Measurements from ENCODE around the gene HSD17B10.

Gene HSD17B10

GRCh38 chrX:53445977-53446376 lies 11.8 kb upstream of the HSD17B10 start:
- Histone ChIP-seq H3K27ac (ENCODE audit: low read depth, low read length) (no peak overlapping the region), H3K4me3 (ENCODE audit: insufficient read depth, low read length, poor library complexity, severe bottlenecking) (no peak overlapping the region)

GRCh38 chrX:53442322-53442631 lies 8.1 kb upstream of the HSD17B10 start:
- peak overlapping the region; percentile 15; the same call in 1 of the 2 replicates for H3K27ac ChIP-seq (ENCODE audit: low read depth, low read length)
- no peaks in the 10 kb centered on the region for H3K27me3 ChIP-seq (ENCODE audit: low read length)
- H2AFZ ChIP-seq (ENCODE audit: low read depth, low read length, severe bottlenecking) = peak overlapping the region; percentile 78

More at GRCh38 chrX:53445977-53446376, 11.8 kb upstream of the HSD17B10 start:
- Histone ChIP-seq H2AFZ (ENCODE audit: low read depth, low read length, severe bottlenecking) (no peak overlapping the region), H3K27me3 (ENCODE audit: low read length) (no peaks in the 10 kb centered on the region), H3F3A (ENCODE audit: insufficient read depth) (no peaks in the 10 kb centered on the region), H3K4me2 (ENCODE audit: low read depth, low read length, poor library complexity, severe bottlenecking) (no peak overlapping the region), H3K9me3 (ENCODE audit: insufficient read depth, low read length) (no peaks in the 10 kb centered on the region), H3K9me2 (replicated peaks; ENCODE audit: insufficient read depth, low read length) (no peaks in the 10 kb centered on the region), H3K79me2 (ENCODE audit: insufficient read depth, low read length) (no peaks in the 10 kb centered on the region), H3K36me3 (ENCODE audit: low read length) (no peaks in the 10 kb centered on the region), H3K9ac (ENCODE audit: low read length) (no peak overlapping the region), H4K20me1 (ENCODE audit: low read depth, low read length) (no peaks in the 10 kb centered on the region)
- TF ChIP-seq CTCF (IDR thresholded peaks at IDR 0.05; ENCODE audit: insufficient read depth, low read length, poor library complexity, severe bottlenecking) = peak; percentile 24
- TF ChIP-seq EZH2phosphoT487 (conservative IDR thresholded peaks at IDR 0.05; ENCODE audit: low read length) = no peak

GRCh38 chrX:53441531-53442321 lies 7.6 kb upstream of the HSD17B10 start:
- no peaks in the 10 kb centered on the region for H3K79me2 ChIP-seq (ENCODE audit: insufficient read depth, low read length)
- no peaks in the 10 kb centered on the region for H3K36me3 ChIP-seq (ENCODE audit: low read length)
- H3F3A ChIP-seq (ENCODE audit: insufficient read depth) = no peaks in the 10 kb centered on the region
- H3K9me3 ChIP-seq (ENCODE audit: insufficient read depth, low read length) = no peaks in the 10 kb centered on the region
- H4K20me1 ChIP-seq (ENCODE audit: low read depth, low read length) = no peaks in the 10 kb centered on the region
- peak overlapping the region; percentile 75 for H3K4me2 ChIP-seq (ENCODE audit: low read depth, low read length, poor library complexity, severe bottlenecking)
- no peaks in the 10 kb centered on the region for H3K9me2 ChIP-seq (replicated peaks; ENCODE audit: insufficient read depth, low read length)
- H3K4me3 ChIP-seq (ENCODE audit: insufficient read depth, low read length, poor library complexity, severe bottlenecking) = peak overlapping the region; percentile 60
- H2AFZ ChIP-seq (ENCODE audit: low read depth, low read length, severe bottlenecking) = peak overlapping the region; percentile 78
- H3K27ac ChIP-seq (ENCODE audit: low read depth, low read length) = peak overlapping the region; percentile 15; the same call in 1 of the 2 replicates
- H3K9ac ChIP-seq (ENCODE audit: low read length) = peak overlapping the region; percentile 59
- no peaks in the 10 kb centered on the region for H3K27me3 ChIP-seq (ENCODE audit: low read length)
- TF ChIP-seq CTCF (IDR thresholded peaks at IDR 0.05; ENCODE audit: insufficient read depth, low read length, poor library complexity, severe bottlenecking) (no peak), EZH2phosphoT487 (conservative IDR thresholded peaks at IDR 0.05; ENCODE audit: low read length) (no peak)

More at GRCh38 chrX:53442322-53442631, 8.1 kb upstream of the HSD17B10 start:
- Histone ChIP-seq H3K4me2 (ENCODE audit: low read depth, low read length, poor library complexity, severe bottlenecking) (peak overlapping the region; percentile 75), H3K4me3 (ENCODE audit: insufficient read depth, low read length, poor library complexity, severe bottlenecking) (peak overlapping the region; percentile 60), H3K9me2 (replicated peaks; ENCODE audit: insufficient read depth, low read length) (no peaks in the 10 kb centered on the region), H3K79me2 (ENCODE audit: insufficient read depth, low read length) (no peaks in the 10 kb centered on the region), H3F3A (ENCODE audit: insufficient read depth) (no peaks in the 10 kb centered on the region), H3K9ac (ENCODE audit: low read length) (peak overlapping the region; percentile 59), H3K9me3 (ENCODE audit: insufficient read depth, low read length) (no peaks in the 10 kb centered on the region), H4K20me1 (ENCODE audit: low read depth, low read length) (no peaks in the 10 kb centered on the region), H3K36me3 (ENCODE audit: low read length) (no peaks in the 10 kb centered on the region)
- TF ChIP-seq EZH2phosphoT487 (conservative IDR thresholded peaks at IDR 0.05; ENCODE audit: low read length) (no peak), CTCF (IDR thresholded peaks at IDR 0.05; ENCODE audit: insufficient read depth, low read length, poor library complexity, severe bottlenecking) (no peak)

Measured in SU-DHL-6 (cell line).